ENCODE data around the gene MEGF6. TPM values are rescaled to one million over a fixed set of nuclear protein-coding genes. Genes with fewer than 3 reads are reported as not detected.

Gene MEGF6
- total and polyA plus RNA-seq, 12 donors, result 0.15 to 29.2 (median 8.2) TPM

- Histone ChIP-seq H3K36me3 (replicated peaks in 1 of 2) (no peaks in the 10 kb centered on the region), H3K4me3 (no peak overlapping the region), H3K9me3 (replicated peaks in 1 of 3) (no peaks in the 10 kb centered on the region), H3K4me1 (replicated peaks in 1 of 2) (peaks cover 0 to 4% of the 10 kb centered on the region in 2 donors), H3K27ac (no peak overlapping the region), H3K27me3 (peaks cover 15% of the 10 kb centered on the region)
- no peak for TF ChIP-seq POLR2A (IDR thresholded peaks at IDR 0.05)
- TF ChIP-seq, protein P1, sequence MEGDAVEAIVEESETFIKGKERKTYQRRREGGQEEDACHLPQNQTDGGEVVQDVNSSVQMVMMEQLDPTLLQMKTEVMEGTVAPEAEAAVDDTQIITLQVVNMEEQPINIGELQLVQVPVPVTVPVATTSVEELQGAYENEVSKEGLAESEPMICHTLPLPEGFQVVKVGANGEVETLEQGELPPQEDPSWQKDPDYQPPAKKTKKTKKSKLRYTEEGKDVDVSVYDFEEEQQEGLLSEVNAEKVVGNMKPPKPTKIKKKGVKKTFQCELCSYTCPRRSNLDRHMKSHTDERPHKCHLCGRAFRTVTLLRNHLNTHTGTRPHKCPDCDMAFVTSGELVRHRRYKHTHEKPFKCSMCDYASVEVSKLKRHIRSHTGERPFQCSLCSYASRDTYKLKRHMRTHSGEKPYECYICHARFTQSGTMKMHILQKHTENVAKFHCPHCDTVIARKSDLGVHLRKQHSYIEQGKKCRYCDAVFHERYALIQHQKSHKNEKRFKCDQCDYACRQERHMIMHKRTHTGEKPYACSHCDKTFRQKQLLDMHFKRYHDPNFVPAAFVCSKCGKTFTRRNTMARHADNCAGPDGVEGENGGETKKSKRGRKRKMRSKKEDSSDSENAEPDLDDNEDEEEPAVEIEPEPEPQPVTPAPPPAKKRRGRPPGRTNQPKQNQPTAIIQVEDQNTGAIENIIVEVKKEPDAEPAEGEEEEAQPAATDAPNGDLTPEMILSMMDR (IDR thresholded peaks at IDR 0.05), result no peak
- 72 to 86% (median 84%) methylated on average over 10 to 24 of the region's 24 CpGs for WGBS, 4 donors
- intact Hi-C loops (cut with DNase I), result no loop called here
- DNase-seq, result no peak
These were observed 85.5 kb downstream of the MEGF6 start for GRCh38 chr1:3525551-3526482.

- TF ChIP-seq, protein P1 (IDR thresholded peaks at IDR 0.05), result no peak
- no peak for TF ChIP-seq POLR2A (IDR thresholded peaks at IDR 0.05)
- DNase-seq, result no peak
- no peak overlapping the region for H3K4me3 ChIP-seq
- H3K9me3 ChIP-seq (replicated peaks in 1 of 3), result no peaks in the 10 kb centered on the region
- no peak overlapping the region for H3K27ac ChIP-seq
- H3K36me3 ChIP-seq (replicated peaks in 1 of 2), result no peaks in the 10 kb centered on the region
- no peaks in the 10 kb centered on the region for H3K4me1 ChIP-seq (replicated peaks in 1 of 2)
- WGBS, 4 donors, result 80 to 93% (median 85%) methylated on average over 6 to 20 of the region's 20 CpGs
- intact Hi-C loops (cut with DNase I), result no loop called here
- H3K27me3 ChIP-seq, result peaks cover 5% of the 10 kb centered on the region
These were observed 86.6 kb downstream of the MEGF6 start for GRCh38 chr1:3524556-3525203.

- H3K27me3 ChIP-seq, result no peaks in the 10 kb centered on the region
- no peaks in the 10 kb centered on the region for H3K4me1 ChIP-seq (replicated peaks in 1 of 2)
- H3K27ac ChIP-seq, result no peak overlapping the region
- WGBS, 4 donors, result 82 to 94% (median 90%) methylated on average over 8 to 13 of the region's 13 CpGs
- no peak for TF ChIP-seq POLR2A (IDR thresholded peaks at IDR 0.05)
- TF ChIP-seq, protein P1 (IDR thresholded peaks at IDR 0.05), result no peak
- H3K4me3 ChIP-seq, result no peak overlapping the region
- no peaks in the 10 kb centered on the region for H3K36me3 ChIP-seq (replicated peaks in 1 of 2)
- no peaks in the 10 kb centered on the region for H3K9me3 ChIP-seq (replicated peaks in 1 of 3)
- no peak for DNase-seq
- intact Hi-C loops (cut with DNase I), result no loop called here
These were observed 87.3 kb downstream of the MEGF6 start for GRCh38 chr1:3523980-3524379.

DNA sequence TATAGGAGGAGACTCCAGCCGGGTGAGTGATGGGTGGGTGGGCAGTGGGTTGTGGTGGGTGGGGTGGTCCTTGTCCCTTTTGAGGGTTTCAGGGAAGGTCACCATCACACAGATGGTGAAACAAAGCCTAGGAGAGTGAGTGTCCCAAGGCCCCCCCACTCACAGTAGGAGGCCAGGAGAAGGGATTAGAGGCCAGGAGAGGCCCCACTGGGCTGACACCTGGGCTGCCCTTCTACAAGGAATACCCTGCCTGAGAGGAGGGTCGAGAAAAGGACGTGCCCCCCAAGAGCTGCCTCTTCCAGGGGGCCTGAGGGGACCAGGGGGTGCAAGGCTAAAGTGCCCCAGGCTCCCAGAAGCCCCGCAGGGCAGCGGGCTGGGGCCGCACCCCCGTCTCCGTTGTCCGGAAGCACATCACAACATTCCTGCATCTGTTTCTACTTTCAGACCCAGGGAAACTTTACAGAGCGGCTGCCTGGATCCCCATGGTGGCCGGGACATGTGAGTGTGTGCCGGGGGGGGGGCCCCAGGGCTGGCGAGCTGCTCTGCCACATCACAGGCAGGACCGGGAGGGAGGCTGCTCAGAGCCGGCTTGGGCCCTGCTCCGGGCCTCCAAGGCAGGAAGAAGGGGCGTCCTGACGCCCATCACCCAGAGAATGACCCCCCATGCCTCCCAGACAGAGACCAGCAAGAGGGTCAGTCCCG, 88.6 kb downstream of the MEGF6 start:
- Histone ChIP-seq H3K36me3 (replicated peaks in 1 of 2) (no peaks in the 10 kb centered on the region), H3K27me3 (no peaks in the 10 kb centered on the region), H3K9me3 (replicated peaks in 1 of 3) (no peaks in the 10 kb centered on the region), H3K4me3 (no peak overlapping the region), H3K4me1 (replicated peaks in 1 of 2) (no peaks in the 10 kb centered on the region), H3K27ac (no peak overlapping the region)
- TF ChIP-seq POLR2A (IDR thresholded peaks at IDR 0.05), result no peak
- TF ChIP-seq, protein P1 (IDR thresholded peaks at IDR 0.05), result no peak
- no peak for DNase-seq
- intact Hi-C loops (cut with DNase I), result no loop called here
- 73 to 90% (median 76%) methylated on average over 10 to 19 of the region's 19 CpGs for WGBS, 4 donors

Data from adrenal gland (tissue), 12 donors.